Keratinocyte (primary cell): Measurements from ENCODE around the gene ZNF425. TPM values are rescaled to one million over a fixed set of nuclear protein-coding genes. Genes with fewer than 3 reads are reported as not detected.

Experiments used
- DNase-seq: peaks from one replicate; pipeline ENCODE4 v3.0.0-alpha.2; 2011; ENCODE audit warnings: low read depth, missing footprints, low spot score
- FAIRE-seq: peaks from 2 replicates; lab custom pipeline; 2011; peaks lifted over from hg19 to GRCh38; lab: Jason Lieb, UNC
- H2AFZ ChIP-seq: 2 replicates; pipeline ENCODE4 v1.6.0; 2012; ENCODE audit warnings: low read length, control low read depth, inconsistent platforms; ENCODE audit not compliant: control insufficient read depth
- H3K27ac ChIP-seq: 2 replicates; pipeline ENCODE4 v1.5.1; 2011; ENCODE audit warnings: low read length; ENCODE audit not compliant: control insufficient read depth, insufficient read depth
- H3K27me3 ChIP-seq: 3 replicates; pipeline ENCODE4 v1.6.0; 2011; ENCODE audit warnings: low read length; ENCODE audit not compliant: control insufficient read depth, insufficient read depth; ENCODE audit errors: extremely low read depth
- H3K36me3 ChIP-seq, 2 experiments: 2 replicates in 1 of 2; 3 replicates in 1 of 2; pipeline ENCODE4 v1.5.1; 2011; ENCODE audit warnings: low read length in 2 of 2, mild to moderate bottlenecking in 1 of 2; ENCODE audit not compliant: control insufficient read depth in 2 of 2, insufficient read depth in 2 of 2; ENCODE audit errors: extremely low read depth in 1 of 2
- H3K4me1 ChIP-seq: 3 replicates; pipeline ENCODE4 v1.5.1; 2011; ENCODE audit warnings: low read length; ENCODE audit not compliant: control insufficient read depth, insufficient read depth; ENCODE audit errors: extremely low read depth
- H3K4me2 ChIP-seq: 3 replicates; pipeline ENCODE4 v1.6.0; 2011; ENCODE audit warnings: low read depth, low read length; ENCODE audit not compliant: control insufficient read depth, insufficient read depth; ENCODE audit errors: extremely low read depth
- H3K4me3 ChIP-seq, 3 experiments: fragments of 200-600 bp in 1 of 3; sonication (generic) in 1 of 3; 2 replicates in 2 of 3; 3 replicates in 1 of 3; pipeline ENCODE4 v1.5.1; 2011 to 2016; ENCODE audit warnings: low read length in 3 of 3, mild to moderate bottlenecking in 3 of 3, control low read depth in 2 of 3, inconsistent platforms in 1 of 3, low read depth in 1 of 3, mixed read lengths in 1 of 3, mixed run types in 1 of 3, moderate library complexity in 1 of 3; ENCODE audit not compliant: control insufficient read depth in 2 of 3, insufficient read depth in 2 of 3; ENCODE audit errors: extremely low read depth in 1 of 3
- H3K79me2 ChIP-seq: 2 replicates; pipeline ENCODE4 v1.6.0; 2012; ENCODE audit warnings: low read length; ENCODE audit not compliant: control insufficient read depth, insufficient read depth
- H3K9ac ChIP-seq: 3 replicates; pipeline ENCODE4 v1.6.0; 2011; ENCODE audit warnings: low read length; ENCODE audit not compliant: control insufficient read depth, insufficient read depth; ENCODE audit errors: extremely low read depth
- H3K9me1 ChIP-seq: 3 replicates; pipeline ENCODE4 v1.6.0; 2011; ENCODE audit warnings: low read length; ENCODE audit not compliant: control insufficient read depth, insufficient read depth; ENCODE audit errors: extremely low read depth
- H3K9me3 ChIP-seq: 2 replicates; pipeline ENCODE4 v1.5.1; 2012; ENCODE audit warnings: low read depth, low read length; ENCODE audit not compliant: control insufficient read depth
- H4K20me1 ChIP-seq: 3 replicates; pipeline ENCODE4 v1.6.0; 2011; ENCODE audit warnings: low read length; ENCODE audit not compliant: control insufficient read depth, insufficient read depth; ENCODE audit errors: extremely low read depth
- EZH2 ChIP-seq: IDR thresholded peaks from one replicate; pipeline ENCODE4 v1.6.1; 2012; ENCODE audit warnings: inconsistent platforms, mild to moderate bottlenecking, low read length, moderate library complexity
- dilution Hi-C: fragments of 300-500 bp; cut with MboI; formaldehyde crosslinking; loops from one replicate; pipeline ENCODE4 v1.7.0; 2020; ENCODE audit warnings: low sequenced_read_pairs; ENCODE audit not compliant: extremely low pct_ligation_motif_present
- polyA plus RNA-seq, 5 experiments: library from polyadenylated mRNA; depleted of rRNA in 3 of 5; stranded (reverse) in 3 of 5; stranded (forward) in 1 of 5; unstranded in 1 of 5; fragments of >200 nt; gene quantifications; 1 replicate in 1 of 5; 2 replicates in 3 of 5; 3 replicates in 1 of 5; pipeline versions ENCODE4 v1.2.1 to v1.2.3, GENCODE V29; 2011 to 2012; ENCODE audit warnings: missing spikeins in 2 of 5, low read depth in 1 of 5, low replicate concordance in 1 of 5
- TF ChIP-seq, protein P1 (sequence below), 3 experiments: IDR thresholded peaks in 1 of 3; conservative IDR thresholded peaks in 1 of 3; optimal IDR thresholded peaks in 1 of 3; 2 replicates in 2 of 3; 3 replicates in 1 of 3; pipeline versions ENCODE3 to v1.5.1; 2011; ENCODE audit warnings: low read length in 3 of 3, mild to moderate bottlenecking in 3 of 3, moderate library complexity in 2 of 3, control low read depth in 1 of 3, inconsistent platforms in 1 of 3; ENCODE audit not compliant: insufficient read depth in 2 of 3; ENCODE audit errors: extremely low read depth in 1 of 3

ZNF425 gene
- polyA plus RNA-seq, 1 donor (not counting 4 experiments of a cell fraction or from before 2014, with no cell fraction given) = 1.8 TPM

DNA sequence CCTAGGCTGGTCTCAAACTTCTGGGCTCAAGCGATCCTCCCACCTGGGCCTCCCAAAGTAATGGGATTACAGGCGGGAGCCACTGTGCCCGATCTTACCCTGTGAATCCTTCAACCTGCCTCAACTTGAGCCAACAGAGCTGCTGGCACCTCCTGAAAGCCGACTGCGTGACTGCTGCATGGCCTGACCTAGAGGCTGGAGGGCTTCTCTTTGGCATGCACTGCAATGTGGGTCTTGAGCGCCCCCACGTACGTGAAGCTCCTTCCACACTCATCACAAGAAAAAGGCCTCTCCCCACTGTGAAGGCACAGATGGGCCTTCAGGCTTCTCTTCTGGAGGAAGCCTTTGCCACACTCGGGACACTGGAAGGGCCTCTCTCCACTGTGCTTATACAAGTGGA is 22.7 kb downstream of the ZNF425 start:
- Histone ChIP-seq H3K27me3 (no peaks in the 10 kb centered on the region), H3K4me1 (no peaks in the 10 kb centered on the region), H3K4me3 (no peak overlapping the region), H2AFZ (no peak overlapping the region), H3K9ac (no peak overlapping the region), H3K4me2 (no peak overlapping the region), H3K9me3 (no peaks in the 10 kb centered on the region), H4K20me1 (no peaks in the 10 kb centered on the region), H3K79me2 (no peaks in the 10 kb centered on the region), H3K27ac (no peak overlapping the region), H3K36me3 (peaks cover 0 to 8% of the 10 kb centered on the region in 2 experiments), H3K9me1 (no peaks in the 10 kb centered on the region)
- TF ChIP-seq, protein P1, sequence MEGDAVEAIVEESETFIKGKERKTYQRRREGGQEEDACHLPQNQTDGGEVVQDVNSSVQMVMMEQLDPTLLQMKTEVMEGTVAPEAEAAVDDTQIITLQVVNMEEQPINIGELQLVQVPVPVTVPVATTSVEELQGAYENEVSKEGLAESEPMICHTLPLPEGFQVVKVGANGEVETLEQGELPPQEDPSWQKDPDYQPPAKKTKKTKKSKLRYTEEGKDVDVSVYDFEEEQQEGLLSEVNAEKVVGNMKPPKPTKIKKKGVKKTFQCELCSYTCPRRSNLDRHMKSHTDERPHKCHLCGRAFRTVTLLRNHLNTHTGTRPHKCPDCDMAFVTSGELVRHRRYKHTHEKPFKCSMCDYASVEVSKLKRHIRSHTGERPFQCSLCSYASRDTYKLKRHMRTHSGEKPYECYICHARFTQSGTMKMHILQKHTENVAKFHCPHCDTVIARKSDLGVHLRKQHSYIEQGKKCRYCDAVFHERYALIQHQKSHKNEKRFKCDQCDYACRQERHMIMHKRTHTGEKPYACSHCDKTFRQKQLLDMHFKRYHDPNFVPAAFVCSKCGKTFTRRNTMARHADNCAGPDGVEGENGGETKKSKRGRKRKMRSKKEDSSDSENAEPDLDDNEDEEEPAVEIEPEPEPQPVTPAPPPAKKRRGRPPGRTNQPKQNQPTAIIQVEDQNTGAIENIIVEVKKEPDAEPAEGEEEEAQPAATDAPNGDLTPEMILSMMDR (optimal IDR thresholded peaks at IDR 0.05 in 1 of 3, IDR thresholded peaks at IDR 0.05 in 1 of 3, conservative IDR thresholded peaks at IDR 0.05 in 1 of 3; ENCODE audit: extremely low read depth in 1 of 3, insufficient read depth in 2 of 3, low read length in 3 of 3) = no peak
- TF ChIP-seq EZH2 = no peak
- dilution Hi-C loops = no loop called here
- FAIRE-seq (no peak), DNase-seq (no peak)

- no peaks in the 10 kb centered on the region for H3K27me3 ChIP-seq
- FAIRE-seq (no peak), DNase-seq (no peak)
- no peak overlapping the region for H3K27ac ChIP-seq
- H3K79me2 ChIP-seq = no peaks in the 10 kb centered on the region
- TF ChIP-seq EZH2 = no peak
- TF ChIP-seq, protein P1 (optimal IDR thresholded peaks at IDR 0.05 in 1 of 3, IDR thresholded peaks at IDR 0.05 in 1 of 3, conservative IDR thresholded peaks at IDR 0.05 in 1 of 3; ENCODE audit: extremely low read depth in 1 of 3, insufficient read depth in 2 of 3, low read length in 3 of 3) = no peak
- H3K4me2 ChIP-seq = no peak overlapping the region
- H3K9me1 ChIP-seq = no peaks in the 10 kb centered on the region
- dilution Hi-C loops = no loop called here
- no peak overlapping the region for H2AFZ ChIP-seq
- no peak overlapping the region for H3K4me3 ChIP-seq
- peaks cover 0 to 8% of the 10 kb centered on the region in 2 experiments for H3K36me3 ChIP-seq
- H4K20me1 ChIP-seq = no peaks in the 10 kb centered on the region
- no peaks in the 10 kb centered on the region for H3K9me3 ChIP-seq
- H3K9ac ChIP-seq = no peak overlapping the region
- no peaks in the 10 kb centered on the region for H3K4me1 ChIP-seq
Measured at GRCh38 chr7:149102666-149103065, 23.5 kb downstream of the ZNF425 start.
